HTR-8/SVneo (cell line): ENCODE data around the gene IL17RA.

ENCODE experiments used
- DNase-seq: peaks from one replicate; pipeline ENCODE4 v3.0.0; 2011; ENCODE audit warnings: low spot score, mixed read lengths; ENCODE audit not compliant: insufficient read length
- FAIRE-seq: peaks from 2 replicates; lab custom pipeline; 2011; peaks lifted over from hg19 to GRCh38; lab: Jason Lieb, UNC

The IL17RA gene

GRCh38 chr22:17104336-17104935 lies 19.6 kb downstream of the IL17RA start:
- no peak for DNase-seq
- no peak for FAIRE-seq

- FAIRE-seq: no peak
- no peak for DNase-seq
Measured at GRCh38 chr22:17105143-17106129, 20.6 kb downstream of the IL17RA start.

DNA sequence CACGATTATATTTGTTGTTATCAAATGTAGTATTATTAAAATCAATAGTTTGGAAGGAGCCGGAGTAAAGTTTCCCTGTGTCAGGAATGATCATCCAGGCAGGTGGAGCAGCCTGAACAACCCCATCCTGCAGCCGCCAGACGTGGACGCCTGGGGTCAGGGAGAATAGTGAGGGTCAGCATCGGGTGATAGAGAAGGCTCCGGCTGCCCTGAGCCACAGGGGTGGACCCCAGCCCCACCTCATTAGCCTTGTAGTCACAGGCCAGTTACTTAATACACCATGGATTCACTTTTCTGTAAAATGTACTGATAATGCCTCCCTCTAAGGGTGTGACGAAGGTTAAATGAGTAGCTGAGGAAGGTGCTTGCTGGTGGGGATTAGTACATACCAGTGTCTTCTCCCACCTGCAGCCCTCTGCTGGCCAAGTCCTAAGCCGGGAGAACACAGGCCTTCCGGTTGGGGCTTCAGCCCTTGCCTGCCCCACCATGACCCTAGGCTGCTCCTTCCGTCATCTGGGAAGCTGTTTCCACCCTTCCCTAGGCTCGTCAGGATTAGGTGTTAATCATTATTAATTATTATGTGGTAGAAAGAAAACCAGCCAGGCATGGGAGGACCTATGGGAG lies 21.5 kb downstream of the IL17RA start:
- FAIRE-seq: no peak
- DNase-seq: no peak

DNA sequence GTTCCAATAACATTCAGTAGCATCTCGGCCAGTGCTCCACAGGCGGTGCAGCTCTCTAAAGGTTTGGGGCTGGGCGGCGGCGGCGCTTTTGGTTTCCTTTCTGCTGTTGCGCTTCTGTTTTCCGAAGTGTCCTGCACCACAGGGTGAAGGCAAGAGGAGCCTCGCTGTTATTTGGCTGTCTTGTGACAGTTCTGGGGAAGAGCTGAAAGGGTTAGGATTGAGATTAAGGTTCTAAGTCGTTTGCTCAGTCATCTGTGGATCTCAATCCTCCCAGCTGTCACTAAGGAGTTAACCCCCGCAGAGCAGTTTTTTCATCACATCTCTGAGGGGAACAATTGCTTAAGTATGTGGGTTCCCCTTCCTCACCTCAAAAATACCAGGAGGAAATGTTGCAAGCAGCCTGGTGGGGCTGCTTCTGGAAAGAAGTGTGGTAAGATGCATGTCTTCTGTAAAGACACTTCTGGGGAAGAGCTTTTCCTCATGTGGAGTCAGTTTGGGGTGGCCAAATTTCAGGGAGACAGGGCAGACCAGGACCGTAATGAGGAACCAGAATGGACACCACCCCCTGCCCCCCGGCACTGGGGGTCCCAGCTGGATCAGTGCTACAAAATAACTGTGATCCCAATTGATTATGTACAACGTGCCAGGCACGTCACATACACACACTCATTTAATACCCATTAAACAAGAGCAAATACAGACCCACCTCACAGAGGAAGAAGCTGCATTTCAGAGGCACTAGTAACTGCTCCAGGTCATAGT lies 22.2 kb downstream of the IL17RA start:
- DNase-seq (no peak), FAIRE-seq (no peak)

DNA sequence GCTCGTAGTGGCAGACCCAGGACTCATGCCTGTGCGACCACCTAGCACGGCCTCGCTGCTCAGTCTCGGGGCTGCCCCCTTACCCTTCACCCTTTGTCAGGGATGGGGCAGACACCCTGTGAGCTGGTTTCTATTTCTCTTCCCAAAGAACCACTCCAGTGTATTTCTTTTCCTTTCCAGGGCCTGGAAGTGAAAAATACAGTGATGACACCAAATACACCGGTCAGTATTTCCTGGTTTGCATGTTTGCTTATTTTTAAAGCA lies 22.7 kb downstream of the IL17RA start:
- FAIRE-seq: no peak
- DNase-seq: no peak

- FAIRE-seq: no peak
- DNase-seq: no peak
Measured at GRCh38 chr22:17108256-17109112, 23.7 kb downstream of the IL17RA start.

- no peak for FAIRE-seq
- DNase-seq: no peak
Measured at GRCh38 chr22:17109113-17109865, 24.5 kb downstream of the IL17RA start.

GRCh38 chr22:17109976-17110375 lies 25.2 kb downstream of the IL17RA start:
- FAIRE-seq (no peak), DNase-seq (no peak)

DNA sequence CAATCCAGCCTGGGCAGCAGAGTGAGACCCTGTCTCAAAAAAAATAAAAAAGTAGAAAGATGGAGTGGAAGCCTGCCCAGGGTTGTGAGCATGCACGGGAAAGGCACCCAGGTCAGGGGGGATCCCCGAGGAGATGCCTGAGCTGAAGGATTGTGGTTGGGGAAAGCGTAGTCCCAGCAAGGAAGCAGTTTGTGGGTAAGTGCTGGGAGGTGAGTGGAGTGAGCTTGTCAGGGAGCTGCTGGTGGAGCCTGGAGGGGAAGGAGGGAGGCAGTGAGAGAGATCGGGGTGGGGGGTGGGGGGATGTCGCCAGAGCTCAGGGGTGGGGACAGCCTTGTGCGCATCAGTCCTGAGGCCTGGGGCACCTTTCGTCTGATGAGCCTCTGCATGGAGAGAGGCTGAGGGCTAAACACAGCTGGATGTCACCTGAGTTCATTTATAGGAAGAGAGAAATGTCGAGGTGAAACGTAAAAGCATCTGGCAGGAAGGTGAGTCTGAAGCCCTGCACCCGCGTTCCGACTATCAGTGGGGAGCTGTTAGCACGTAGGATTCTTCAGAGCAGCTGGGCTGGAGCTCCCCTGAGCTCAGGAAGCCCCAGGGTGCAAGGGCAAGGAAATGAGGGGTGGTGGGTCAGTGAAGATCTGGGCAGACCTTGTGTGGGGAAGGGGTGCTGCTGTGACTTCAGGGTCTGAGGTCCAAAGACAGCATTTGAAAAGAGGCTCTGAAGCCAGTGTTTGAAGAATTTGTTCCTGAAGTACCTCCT lies 26.2 kb downstream of the IL17RA start:
- no peak for FAIRE-seq
- DNase-seq: no peak

- no peak for FAIRE-seq
Measured at GRCh38 chr22:17112491-17113042, 27.8 kb downstream of the IL17RA start.

DNA sequence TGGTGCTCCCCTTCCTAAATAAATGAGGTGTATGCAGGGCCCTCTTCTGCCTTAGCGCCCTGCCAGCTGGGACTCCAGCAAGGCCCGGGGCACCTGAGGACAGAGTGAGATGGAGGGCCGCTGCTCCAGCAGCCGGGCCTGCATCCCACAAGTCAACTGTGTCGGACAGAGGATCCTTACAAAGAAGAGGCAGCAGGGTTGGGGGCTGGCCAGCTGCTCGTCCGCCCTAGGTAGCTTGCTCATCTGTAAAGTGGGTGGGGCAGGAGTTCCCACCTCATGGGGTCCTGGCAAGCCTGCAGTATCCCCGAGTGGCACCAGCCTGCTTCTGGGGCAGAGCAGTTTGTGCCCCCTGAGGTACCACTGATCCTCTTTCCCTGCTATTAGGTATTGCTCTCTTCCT lies 28.8 kb downstream of the IL17RA start:
- DNase-seq (no peak), FAIRE-seq (no peak)

More at GRCh38 chr22:17112491-17113042, 27.8 kb downstream of the IL17RA start:
- no peak for DNase-seq

GRCh38 chr22:17114173-17114897 lies 29.5 kb downstream of the IL17RA start:
- FAIRE-seq (no peak), DNase-seq (no peak)

DNA sequence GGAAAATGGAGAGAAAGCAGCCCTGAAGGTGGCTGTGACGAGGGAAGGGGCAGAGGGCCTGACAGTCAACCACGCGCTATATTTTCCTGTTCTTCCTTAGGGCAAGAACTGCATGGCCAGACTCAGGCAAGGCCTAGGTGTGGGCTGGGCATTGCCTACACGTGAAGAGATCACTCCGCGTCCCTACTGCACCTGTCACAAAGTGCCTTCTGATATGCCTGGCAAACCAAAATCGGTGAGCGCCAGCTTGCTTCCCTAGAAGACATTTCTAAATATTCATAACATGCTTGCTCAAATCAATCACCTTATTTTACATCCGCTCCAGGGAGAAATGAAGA lies 30.1 kb downstream of the IL17RA start:
- no peak for DNase-seq
- FAIRE-seq: no peak

DNA sequence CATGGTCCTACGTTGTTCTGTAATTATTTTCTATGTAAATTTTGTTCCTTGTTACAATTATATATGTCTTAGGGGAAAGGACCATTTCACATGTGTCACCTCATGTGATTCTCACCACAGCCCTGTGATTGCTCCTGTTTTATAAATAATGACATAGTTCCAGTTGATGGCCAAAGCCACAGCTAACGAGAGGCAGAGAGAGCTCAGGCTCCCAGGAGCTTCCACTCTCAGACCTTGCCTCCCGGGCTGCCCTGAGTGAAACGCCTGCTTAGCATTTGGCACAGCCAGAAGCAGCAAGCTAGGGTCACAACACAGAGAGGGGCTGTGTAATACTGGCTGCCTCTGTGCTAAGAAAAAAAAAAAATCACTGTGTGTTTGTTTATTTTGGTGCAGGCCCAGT lies 30.4 kb downstream of the IL17RA start:
- no peak for FAIRE-seq
- DNase-seq: no peak

DNA sequence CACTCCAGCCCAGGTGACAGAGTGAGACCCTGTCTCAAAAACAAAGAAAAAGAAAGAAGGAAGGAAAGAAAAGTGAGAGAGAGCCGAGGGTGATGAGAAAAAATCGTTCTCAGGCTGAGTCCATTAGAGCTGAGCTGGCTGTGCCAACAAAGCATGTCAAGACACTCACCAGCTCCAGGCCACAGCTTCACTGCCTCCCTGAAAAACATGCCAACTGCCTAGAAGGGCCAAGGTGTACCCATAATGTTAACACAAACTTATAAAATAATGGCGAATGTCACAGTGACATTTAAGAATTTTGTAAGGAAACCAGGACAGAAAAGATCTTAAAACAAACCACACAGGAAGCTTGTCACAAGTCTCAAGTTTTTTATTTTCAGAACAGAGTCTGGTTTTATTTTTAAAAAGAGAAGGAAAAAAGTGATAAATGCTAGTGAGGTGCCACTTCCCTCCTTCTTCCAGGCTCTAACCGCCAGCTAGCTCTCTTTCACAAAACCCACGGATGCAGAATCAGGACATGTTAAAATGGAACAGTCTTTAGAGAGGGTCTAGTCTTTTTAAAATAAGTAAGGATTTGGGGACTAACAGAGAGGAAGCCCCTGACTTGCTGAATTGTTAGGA lies 31.3 kb downstream of the IL17RA start:
- no peak for DNase-seq
- FAIRE-seq: no peak

GRCh38 chr22:17116572-17117330 lies 32.0 kb downstream of the IL17RA start:
- DNase-seq (no peak), FAIRE-seq (no peak)
